Kasumi-1 (cell line): Measurements from ENCODE around the gene SEPTIN5.
"Not testable (repeated sequence)": the region's sequence is repeated elsewhere in the genome, so short reads cannot be mapped to it uniquely, and the experiment has no call there.

Experiments
- DNase-seq, 2 experiments: peaks; one replicate each; lab custom pipeline; 2025; lab: John Stamatoyannopoulos, UW

The SEPTIN5 gene

DNA sequence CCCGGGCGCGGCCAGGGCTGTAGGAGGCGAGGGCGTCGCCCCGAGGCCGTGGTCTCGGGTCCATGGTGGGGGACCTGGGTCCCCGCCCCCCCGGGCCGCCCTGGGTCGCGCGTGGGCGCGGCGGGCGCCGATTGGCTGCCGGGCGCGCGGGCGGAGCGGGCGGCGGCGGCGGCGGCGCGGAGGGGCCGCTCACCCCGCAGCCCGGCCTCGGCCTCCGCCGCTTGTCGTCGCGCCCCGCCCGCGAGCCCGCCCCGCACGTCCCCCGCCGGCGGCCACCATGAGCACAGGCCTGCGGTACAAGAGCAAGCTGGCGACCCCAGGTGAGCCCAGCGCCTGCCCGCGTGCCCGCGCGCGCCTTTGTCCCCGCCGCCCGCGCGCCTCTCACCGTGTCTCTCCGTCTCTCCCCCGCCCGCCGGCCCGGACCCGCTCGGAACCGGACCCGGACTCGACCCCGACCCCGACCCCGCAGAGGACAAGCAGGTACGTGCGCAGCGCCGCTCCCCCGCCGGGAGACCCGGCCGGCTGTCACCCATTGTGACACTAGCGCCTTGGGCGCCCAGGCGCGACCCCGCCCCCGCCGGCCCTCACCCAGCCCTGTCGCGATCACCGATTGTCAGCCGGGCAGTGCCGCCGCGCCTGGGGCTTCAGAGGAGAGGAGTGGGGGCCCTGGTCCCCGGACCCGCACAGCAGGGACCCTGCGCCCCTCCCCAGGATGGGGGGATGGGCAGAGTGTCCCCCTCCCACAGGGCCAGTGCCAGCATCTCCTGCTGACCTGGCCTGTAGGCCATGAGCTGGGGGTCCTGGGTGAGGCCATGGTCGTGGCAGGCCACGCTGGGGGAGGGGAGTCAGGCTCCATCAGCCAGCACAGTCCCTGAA, at the start of gene SEPTIN5:
SEPTIN5 (plus strand) TSS at position 192 of the 876 bp plus-strand sequence; CDS start at position 278, 86 bp downstream.
- DNase-seq: no peak

DNA sequence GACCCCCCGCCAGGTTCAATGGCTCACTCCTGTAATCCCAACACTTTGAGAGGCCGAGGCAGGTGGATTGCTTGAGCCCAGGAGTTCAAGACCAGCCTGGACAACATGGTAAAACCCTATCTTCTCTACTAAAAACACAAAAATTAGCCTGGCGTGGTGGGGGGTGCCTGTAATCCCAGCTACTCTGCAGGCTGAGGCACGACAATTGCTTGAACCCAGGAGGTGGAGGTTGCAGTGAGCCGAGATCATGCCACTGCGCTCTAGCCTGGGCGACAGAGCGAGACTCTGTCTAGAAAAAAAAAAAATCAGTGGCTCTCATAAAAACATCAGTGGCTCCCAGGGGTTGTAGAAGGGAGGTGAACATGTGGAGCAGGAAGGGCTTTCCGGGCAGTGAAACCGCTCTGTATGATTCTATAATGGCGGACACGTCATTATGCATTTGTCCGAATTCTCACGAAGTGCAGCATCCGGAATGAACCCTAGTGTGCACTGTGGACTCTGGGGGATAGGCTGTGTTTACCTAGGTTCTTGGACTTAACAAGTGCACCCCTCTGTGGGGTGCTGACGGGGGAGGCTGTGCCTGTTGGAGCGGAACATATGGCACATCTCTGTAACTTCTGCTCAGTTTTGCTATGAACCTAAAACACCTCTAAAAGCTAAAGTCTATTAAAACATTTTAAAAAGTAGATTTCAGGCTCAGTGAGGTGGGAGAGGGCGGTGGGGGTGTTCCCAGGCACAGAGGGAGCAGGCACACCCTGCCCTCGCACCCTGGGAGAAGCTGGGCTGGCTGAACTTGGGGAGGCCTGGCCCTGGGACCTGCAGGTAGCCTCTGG, 49.1 kb upstream of the SEPTIN5 start:
- DNase-seq: no peak

DNA sequence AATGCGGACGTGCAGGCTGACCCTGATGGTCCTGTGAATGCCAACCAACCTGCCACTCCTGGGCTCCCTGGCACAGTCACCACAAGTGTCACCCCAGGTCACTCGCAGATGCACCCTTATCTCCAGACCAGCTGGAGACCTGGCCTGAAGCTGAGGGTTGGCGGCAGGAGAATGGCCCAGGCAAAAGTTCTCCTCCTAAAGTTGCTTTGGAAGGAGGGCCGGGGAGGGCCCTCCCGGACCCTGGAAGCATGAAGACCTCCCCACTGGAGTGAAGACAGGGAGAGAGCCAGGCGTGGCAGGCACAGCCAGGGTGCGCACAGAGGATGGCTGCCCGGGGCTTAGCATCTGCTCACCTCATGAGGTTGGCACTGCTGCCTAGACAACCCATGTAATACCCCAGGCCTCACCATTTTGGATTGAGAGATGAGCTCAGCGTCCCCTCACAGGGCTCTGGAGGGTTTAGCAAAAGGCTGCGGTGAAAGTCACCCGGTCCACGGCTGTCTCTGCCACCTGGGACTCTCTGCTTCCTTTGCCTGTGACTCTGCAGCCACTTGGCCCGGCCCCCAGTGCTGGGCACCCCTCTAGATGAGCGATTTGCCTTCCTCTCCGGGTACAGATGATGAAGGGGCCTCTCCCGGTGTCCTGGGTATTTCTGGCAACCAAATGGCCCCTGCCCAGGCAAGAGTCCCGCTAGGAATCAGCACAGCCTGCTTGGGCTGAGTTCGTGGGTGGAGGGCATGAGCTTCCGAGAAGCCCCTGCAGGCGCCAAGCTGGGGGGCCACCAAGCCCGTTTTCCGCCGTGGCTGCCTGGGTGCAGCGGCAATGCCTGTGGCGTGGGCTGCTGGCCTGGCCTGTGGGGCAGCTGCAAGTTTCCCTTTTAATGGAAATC, 48.3 kb upstream of the SEPTIN5 start:
- DNase-seq: no peak

DNA sequence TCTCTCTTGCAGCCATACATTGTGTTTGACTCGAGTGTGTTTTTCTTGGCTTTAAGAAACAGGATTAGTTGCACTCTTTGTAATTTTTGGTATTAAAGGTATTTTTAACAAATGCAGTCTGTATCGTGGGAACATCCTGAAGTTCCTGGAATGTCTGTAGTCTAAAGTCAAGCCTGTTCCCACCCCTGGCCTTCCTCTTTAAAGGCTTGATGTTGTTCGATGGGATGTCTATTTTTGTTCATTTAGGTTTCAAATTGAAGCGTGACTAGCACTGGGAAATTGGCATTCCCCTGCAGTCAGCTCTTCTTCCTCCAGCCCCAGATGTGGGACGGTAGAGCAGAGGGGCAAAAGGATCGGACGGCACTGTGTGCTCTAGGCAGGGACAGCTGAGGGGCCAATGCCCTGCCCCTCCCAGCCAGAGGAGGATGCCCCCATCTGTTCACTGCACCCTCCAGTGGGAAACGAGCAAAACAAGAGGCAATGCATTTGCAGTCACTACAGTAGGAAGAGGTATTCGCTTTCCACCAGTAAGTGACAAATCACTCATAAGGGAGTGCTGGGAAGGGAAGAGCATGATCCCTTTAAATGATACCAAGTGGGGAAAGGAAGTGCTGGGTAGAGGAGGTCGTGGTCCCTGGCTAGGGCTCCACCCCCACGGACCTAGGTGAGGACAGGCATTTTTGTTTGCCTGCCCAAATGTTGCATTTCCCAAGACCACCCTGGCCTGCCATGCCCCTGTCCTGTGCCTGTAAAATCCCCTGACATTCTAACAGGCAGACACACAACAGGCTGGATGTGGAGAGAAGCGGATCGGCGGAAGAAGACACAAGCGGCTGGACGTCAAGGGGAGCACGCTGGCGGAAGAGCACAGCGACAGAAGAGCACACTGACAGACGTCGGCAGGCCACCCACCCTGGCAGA, 47.4 kb upstream of the SEPTIN5 start:
- no peak for DNase-seq

DNA sequence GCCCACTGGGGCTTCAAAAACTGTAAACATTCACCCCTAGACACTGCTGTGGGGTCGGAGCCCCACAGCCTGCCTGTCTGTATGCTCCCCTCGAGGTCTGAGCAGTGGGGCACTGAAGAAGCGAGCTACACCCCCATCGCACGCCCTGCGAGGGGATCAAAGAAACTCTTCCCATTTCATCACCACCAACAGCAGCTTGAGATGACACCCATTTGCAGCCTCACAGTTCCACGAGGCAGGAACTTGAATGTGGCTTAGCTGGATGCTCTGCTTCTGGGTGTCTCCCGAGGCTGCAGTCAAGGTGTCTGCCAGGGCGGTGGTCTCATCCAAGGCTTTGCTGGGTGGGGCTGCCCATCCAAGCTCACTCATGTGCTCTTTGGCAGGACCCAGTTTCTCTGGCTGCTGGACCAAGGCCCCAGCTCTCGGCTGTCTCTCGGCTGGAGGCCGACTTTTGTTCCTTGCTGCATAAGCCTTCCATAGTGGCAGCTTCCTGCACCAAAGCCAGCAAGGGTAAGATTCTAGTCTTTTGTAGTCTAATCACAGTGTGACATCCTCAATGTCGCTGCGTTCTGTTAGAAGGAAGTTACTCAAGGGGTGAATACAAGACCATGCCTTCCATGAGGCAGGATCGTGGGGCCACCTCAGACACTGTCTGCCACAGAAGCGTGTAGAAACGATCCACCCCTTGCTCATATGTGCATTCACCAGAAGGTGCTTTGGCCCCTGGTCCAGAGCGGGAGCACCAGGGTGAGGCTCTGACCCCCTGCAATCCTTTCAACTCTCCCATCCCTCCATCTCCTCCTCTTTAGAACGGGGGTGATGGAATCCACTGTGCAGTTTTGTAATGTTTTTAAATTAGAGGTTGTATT, 46.2 kb upstream of the SEPTIN5 start:
- DNase-seq: no peak

DNA sequence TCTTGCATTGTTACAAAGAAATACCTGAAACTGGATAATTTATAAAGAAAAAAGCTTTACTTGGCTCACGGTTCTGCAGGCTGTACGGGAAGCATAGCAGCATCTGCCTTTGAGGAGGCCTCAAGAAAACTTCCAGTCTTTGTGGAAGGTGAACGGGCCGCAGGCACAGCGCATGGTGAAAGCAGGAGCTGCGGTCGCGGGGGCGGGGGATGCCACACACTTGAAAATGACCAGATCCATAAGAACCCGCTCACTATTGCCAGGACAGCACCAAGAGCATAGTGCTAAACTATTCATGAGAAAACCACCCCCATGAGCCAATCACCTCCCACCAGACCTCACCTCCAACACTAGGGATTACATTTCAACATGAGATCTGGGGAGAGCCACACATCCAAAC, 45.6 kb upstream of the SEPTIN5 start:
- DNase-seq: no peak

DNA sequence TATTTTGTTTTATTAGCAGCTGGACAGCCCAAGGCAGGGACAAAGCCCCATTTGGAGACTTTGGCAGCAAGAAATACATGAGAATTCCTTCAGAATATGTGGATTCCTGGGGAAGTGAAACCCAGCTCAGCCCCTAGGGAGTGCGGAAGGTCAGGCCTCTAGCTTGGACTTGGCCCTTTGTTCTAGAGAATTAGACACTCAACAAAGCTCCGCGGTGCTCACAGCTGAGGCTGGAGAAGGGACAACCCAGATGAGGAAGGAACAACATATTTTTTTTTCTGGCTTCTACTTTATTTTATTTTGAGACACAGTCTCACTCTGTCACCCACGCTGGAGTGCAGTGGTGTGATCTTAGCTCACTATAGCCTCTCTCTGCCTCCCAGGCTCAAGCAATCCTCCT, 44.7 kb upstream of the SEPTIN5 start:
- no peak for DNase-seq

DNA sequence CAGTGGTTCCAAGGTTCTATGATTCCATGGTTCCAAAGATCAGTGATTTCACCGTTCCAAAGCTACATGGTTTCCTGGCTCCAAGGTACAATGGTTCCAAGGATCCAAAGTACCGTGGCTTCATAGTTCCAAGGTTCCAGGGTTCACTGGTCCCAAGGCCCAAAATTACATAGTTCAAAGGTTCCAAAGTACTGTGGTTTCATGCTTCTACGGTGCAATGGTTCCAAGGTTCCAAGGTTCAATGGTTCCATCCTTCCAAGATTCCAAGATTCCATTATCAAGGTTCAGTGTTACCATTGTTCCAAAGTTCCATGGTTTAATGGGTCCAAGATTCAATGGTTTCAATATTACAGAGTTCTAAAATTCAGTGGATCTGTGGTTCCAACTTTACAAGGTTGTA, 43.0 kb upstream of the SEPTIN5 start:
- DNase-seq: no peak

DNA sequence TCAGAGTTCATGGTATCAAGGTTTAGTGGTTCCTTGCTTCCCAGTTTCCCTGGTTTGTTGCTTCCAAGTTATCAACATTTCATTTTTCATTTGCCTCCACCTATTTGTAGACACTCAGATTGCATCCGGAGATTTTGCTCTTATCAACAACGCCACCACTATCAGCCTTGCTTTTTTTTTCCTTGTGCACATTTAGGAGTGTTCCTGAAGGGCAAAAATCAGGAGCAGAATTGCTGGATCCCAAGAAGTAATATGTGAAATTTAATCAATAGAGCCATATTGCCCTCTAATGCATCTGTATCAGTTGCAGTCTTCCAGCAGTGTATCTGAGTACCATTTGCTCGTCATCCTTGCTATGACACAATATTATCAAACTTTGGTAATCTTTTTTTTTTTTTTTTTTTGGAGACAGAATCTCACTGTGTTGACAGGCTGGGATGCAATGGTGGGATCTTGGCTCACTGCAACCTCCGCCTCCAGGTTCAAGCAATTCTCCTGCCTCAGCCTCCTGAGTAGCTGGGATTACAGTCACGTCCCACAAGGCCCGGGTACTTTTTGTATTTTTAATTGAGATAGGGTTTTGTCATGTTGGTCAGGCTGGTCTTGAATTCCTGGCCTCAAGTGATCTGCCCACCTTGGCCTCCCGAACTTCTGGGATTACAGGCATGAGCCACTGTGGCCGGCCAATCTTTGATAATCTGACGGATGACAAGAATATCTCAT, 42.1 kb upstream of the SEPTIN5 start:
- no peak for DNase-seq

DNA sequence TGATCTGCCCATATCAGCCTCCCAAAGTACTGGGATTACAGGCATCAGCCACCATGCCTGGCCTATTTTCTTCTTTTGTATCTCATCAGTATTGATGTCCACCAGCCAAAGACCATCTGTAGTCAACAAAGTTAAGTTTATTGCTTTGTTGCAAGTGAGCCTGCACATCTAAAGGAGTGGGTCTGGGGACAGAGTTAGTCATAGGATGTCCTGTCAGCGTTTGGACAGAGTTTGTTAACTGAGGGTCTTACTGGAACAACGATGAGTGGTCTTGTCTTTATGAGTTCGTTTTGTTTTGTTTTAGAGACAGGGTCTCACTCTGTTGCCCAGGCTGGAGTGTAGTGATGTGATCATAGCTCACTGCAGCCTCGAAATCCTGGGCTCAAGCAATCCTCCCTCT, 40.6 kb upstream of the SEPTIN5 start:
- no peak for DNase-seq

DNA sequence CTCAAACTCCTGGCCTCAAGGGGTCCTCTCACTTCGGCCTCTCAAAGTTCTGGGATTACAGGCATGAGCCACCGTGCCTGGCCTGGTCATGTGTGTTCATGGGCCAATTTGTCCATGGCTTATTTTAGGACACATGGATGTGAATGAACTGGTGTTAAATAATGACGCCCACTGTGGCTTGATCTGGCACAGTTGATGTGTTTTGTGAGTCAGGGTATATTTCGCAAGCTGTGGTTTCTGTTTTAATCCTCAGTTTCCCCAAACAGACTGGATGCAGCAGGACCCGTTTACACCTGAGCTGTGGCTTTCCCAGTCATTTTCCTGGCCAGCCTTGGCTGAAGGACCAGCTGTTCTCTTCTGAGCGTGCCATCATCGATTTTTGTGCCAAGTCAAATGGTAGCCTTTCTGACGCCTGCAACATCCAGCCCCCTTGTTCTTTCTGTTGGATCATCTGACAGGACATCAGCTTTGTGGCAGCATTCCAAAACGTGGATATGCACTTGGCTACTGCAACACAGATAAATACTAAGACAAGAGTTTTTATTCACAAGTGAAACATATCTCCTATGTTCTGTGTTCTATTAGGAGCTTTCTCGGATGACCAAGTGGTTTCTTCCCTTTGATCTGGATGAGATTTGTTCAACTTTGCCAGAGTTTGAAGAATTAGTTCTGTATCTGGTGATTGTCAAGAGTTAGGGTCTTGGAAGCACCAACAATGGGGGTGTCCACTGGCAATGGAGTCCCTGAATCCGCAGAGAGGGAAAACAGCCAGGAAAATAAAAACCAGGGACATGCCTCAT, 40.0 kb upstream of the SEPTIN5 start:
- no peak for DNase-seq

DNA sequence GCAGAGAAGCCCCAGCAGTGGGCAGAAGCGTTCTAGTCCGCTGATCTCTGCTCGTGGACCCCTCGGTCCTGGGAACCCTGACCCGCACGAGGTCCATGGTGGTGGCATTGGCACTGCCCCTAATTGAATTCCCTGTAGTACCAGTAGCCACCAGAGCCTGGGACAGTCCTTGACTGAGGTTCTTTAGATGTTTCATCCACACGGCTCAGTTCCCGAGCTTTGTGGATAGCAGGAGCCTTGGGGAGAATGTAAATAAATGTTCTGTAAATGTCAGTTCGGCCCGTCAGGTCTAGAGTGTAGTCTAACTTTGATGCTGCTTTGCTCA, 39.4 kb upstream of the SEPTIN5 start:
- DNase-seq: no peak

DNA sequence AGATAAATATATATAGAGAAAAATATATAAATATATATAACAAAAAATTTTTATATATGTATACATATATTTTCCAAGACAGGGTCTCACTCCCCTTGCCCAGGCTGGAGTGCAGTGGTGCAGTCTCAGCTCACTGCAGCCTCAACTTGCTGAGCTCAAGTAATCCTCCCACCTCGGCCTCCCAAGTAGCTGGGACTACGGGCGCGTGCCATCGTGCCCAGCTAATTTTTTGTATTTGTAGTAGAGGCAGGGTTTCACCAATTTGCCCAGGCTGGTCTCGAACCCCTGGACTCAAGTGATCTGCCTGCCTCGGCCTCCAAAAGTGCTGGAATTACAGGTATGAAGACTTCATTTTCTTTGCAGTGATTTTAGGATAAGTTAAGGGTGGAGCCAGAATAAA, 38.9 kb upstream of the SEPTIN5 start:
- DNase-seq: no peak

DNA sequence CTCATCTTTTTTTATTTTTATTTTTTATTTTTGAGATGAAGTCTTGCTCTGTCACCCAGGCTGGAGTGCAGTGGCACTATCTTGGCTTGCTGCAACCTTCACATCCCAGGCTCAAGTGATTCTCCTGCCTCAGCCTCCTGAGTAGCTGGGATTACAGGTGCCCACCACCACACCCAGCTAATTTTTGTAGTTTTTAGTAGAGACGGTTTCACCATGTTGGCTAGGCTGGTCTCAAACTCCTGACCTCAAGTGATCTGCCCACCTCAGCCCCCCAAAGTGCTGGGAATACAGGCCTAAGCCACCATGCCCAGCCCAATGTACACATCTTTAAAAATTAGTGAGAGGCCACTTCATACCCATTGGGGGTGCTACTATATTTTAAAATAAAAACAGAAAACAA, 37.9 kb upstream of the SEPTIN5 start:
- DNase-seq: not testable (repeated sequence)

DNA sequence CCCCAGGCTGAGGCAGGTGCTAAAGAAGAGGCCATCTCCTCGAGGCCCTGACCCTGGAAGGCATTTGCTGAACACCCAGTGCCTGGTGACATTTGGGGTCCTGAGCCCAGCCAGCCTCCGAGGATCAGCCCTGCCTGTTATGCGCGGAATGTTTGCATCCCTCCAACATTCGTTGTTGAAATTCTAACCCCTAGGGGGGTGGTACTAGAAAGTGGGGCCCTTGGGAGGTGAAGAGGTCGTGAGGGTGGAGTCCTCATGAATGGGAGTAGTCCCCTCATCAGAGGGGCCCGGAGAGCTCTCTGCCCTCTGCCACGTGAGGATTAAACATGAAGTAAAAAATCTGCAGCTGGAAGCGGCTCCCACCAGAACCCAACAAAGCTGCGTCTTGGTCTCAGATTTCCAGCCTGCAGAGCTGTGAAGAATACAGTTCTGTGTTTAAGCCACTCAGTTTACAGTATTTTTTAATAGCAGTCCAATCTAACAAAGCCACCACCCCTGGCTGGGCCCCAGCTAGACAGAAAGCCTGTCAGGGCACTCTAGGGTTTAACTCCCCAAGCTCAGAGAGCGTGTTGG, 35.3 kb upstream of the SEPTIN5 start:
- DNase-seq: no peak

DNA sequence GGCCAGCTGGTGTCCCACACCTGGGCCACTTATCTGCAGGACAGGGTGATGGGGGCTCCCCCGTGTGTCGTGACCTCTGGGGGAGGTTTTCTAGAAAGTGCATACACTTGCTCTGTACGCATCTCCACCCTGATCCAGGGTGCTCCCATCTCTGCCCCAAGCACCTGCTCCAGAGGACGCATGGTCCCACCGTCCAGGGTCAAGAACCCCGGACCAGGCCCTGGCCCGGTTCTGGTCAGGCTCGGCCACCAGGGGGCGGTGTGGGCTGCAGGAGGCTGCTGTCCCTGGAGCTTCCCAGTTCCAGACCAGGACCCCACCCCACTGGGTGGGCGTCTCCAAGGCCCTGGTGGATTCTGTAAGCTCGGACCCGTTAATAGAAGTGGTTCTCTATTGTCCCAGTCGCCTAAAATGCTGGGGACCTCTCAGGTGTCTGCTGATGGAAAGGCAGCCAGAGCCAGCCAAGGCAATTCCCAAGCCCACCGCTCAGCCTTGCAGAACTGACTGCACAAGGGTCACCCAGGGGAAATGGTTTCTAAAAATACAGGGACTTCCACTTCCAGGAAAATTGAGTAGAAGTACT, 34.7 kb upstream of the SEPTIN5 start:
- no peak for DNase-seq

DNA sequence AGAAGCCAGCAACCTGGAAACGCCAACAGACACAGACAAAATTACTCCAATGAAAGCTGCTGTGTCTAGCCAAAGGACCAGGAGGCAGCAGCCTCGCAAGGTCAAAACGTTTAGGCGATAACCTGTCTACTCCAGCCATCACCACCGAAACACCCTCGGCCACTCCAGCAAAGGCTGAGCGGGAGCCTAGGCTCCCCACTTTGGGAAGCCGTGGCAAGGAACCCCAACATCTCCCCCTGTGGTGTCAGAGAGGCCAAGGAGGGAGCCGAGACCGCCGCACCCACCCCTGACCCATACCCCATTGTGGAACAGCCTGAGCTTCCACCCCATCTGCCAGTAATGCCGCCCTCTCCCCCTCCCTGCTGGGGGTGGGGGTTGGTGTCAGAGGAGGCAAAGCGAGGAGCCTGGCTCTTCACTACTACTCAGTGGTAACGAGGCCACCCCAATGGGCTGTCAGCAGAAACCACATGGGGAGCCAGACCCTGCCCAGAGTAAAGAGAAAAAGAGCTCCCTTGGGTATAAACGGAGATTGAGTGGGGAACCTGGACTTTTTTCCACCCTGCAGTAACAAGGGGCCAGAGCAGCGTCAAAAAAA, 33.9 kb upstream of the SEPTIN5 start:
- DNase-seq: no peak
